WERI-Rb-1 (cell line): ENCODE measurements around the gene KREMEN2.
A peak's percentile ranks its signal among the peaks of the same experiment; 100 is the strongest.

Source experiments
- DNase-seq: peaks from one replicate; pipeline ENCODE4 v3.0.0-alpha.2; 2020
- H3K27ac ChIP-seq: fragments of 250-450 bp; sonication (Bioruptor Pico); 2 replicates; pipeline ENCODE4 v1.5.1; 2020; ENCODE audit warnings: mild to moderate bottlenecking, moderate library complexity
- H3K27me3 ChIP-seq: fragments of 250-450 bp; sonication (Bioruptor Pico); 2 replicates; pipeline ENCODE4 v1.5.1; 2021; ENCODE audit warnings: mild to moderate bottlenecking, low read depth, moderate library complexity; ENCODE audit not compliant: insufficient read depth, severe bottlenecking
- H3K36me3 ChIP-seq: fragments of 250-450 bp; sonication (Bioruptor Pico); 2 replicates; pipeline ENCODE4 v1.5.1; 2020; ENCODE audit warnings: mild to moderate bottlenecking, moderate library complexity
- H3K4me3 ChIP-seq: 2 replicates; pipeline ENCODE4 v1.5.1; 2011; ENCODE audit warnings: low read depth, mild to moderate bottlenecking, control low read depth, low read length
- H3K9me3 ChIP-seq: fragments of 250-450 bp; sonication (Bioruptor Pico); 2 replicates; pipeline ENCODE4 v1.5.1; 2021; ENCODE audit warnings: mild to moderate bottlenecking, moderate library complexity; ENCODE audit not compliant: severe bottlenecking
- TF ChIP-seq, protein P1 (sequence below): IDR thresholded peaks from 2 replicates; pipeline ENCODE4 v1.5.1; 2011; ENCODE audit warnings: low read depth, mild to moderate bottlenecking, control low read depth, inconsistent platforms, low read length

Gene KREMEN2

DNA sequence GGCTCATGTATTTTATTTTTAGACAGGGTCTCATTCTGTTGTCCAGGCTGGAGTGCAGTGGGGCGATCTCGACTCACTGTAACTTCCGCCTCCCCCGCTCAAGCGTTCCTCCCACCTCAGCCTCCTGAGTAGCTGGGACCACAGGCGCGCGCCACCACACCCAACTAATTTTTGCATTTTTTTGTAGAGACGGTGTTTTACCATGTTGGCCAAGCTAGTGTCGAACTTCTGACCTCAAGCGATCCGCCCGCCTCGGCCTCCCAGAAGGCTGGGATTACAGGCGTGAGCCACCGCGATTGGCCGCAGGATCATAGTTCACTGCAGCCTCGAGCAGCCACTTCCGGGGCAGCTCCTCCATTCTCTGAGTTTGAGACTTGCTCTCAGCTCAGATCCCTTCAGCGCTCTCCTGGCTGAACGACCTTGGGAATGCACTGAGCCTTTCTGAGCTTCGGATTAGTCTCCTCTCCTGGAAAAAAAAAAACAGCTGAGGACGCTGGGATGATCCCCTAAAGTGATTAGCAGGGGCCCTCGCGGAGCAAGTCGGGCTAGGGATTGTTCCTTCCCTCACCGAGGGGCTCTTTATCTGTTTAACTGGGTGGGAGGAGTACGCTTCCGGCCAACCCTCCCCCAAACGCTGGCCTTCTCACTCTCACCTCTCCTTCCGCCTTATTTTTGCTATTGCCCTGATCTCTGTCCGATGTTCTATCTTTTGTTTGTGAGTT lies 17.3 kb downstream of the KREMEN2 start:
- TF ChIP-seq, protein P1, sequence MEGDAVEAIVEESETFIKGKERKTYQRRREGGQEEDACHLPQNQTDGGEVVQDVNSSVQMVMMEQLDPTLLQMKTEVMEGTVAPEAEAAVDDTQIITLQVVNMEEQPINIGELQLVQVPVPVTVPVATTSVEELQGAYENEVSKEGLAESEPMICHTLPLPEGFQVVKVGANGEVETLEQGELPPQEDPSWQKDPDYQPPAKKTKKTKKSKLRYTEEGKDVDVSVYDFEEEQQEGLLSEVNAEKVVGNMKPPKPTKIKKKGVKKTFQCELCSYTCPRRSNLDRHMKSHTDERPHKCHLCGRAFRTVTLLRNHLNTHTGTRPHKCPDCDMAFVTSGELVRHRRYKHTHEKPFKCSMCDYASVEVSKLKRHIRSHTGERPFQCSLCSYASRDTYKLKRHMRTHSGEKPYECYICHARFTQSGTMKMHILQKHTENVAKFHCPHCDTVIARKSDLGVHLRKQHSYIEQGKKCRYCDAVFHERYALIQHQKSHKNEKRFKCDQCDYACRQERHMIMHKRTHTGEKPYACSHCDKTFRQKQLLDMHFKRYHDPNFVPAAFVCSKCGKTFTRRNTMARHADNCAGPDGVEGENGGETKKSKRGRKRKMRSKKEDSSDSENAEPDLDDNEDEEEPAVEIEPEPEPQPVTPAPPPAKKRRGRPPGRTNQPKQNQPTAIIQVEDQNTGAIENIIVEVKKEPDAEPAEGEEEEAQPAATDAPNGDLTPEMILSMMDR: no peak
- peak; percentile 93 for DNase-seq
- peaks cover 32% of the 10 kb centered on the region for H3K36me3 ChIP-seq
- peak overlapping the region; percentile 93 for H3K27ac ChIP-seq
- H3K27me3 ChIP-seq: no peaks in the 10 kb centered on the region
- H3K9me3 ChIP-seq: no peaks in the 10 kb centered on the region
- peak overlapping the region; percentile 90 for H3K4me3 ChIP-seq

DNA sequence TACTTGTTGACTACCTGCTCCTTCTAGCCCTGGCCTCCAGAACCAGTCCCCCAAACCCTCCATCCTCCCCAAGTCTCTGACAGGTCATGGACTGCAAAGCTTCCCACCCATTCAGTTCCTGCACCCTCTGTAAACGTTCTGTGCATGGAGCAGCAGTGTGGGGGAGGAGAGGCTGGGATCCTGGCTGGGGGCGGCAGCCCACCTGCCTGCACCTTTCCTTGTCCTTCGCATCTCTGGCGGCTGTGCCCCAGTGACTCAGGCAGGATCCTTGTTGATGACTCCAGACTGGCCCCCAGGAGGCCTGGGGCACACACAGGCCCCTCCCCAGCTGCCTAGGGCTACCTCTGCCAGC lies 17.8 kb downstream of the KREMEN2 start:
- Histone ChIP-seq H3K4me3 (peak overlapping the region; percentile 34), H3K27me3 (no peaks in the 10 kb centered on the region), H3K27ac (peak overlapping the region; percentile 81), H3K9me3 (no peaks in the 10 kb centered on the region), H3K36me3 (peaks cover 26% of the 10 kb centered on the region)
- TF ChIP-seq, protein P1: no peak
- peak; percentile 59 for DNase-seq

DNA sequence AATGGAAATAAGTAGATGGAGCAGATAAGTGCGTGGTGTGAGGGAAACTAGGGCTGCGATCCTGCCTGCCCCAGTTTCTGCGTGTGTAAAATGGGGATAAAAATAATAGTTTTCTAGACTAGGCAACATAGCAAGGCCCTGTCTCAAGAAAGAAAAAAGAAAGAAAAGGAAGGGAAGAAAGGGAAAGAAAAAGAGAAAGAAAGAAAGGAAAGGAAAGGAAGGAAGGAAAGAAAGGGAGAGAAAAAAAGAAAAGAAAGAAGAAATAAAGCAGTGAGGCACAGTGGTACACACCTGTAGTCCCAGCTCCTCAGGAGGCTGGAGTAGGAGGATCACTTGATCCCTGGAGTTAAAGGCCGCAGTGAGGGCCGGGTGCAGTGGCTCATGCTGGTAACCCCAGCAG lies 18.3 kb downstream of the KREMEN2 start:
- Histone ChIP-seq H3K27ac (peak overlapping the region; percentile 81), H3K27me3 (no peaks in the 10 kb centered on the region), H3K4me3 (no peak overlapping the region), H3K36me3 (peaks cover 21% of the 10 kb centered on the region), H3K9me3 (no peaks in the 10 kb centered on the region)
- TF ChIP-seq, protein P1: no peak
- DNase-seq: no peak

DNA sequence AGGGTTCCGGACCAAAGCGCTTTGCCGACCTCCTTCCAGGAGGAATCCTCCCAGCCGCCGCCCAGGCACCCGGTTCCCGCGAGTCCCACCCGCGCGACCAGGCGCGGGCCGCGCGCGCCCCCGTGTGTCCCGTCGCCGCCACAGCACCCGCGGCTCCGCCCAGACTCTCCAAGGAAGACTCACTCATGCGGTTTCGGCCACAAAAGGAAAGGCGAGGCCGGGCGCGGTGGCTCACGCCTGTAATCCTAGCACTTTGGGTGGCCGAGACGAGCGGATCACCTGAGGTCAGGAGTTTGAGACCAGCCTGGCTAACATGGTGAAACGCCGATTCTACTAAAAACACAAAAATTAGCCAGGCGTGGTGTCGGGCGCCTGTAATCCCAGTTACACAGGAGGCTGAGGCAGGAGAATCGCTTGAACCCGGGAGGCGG lies 19.6 kb downstream of the KREMEN2 start:
- Histone ChIP-seq H3K27ac (peak overlapping the region; percentile 65), H3K36me3 (peaks cover 9% of the 10 kb centered on the region), H3K27me3 (no peaks in the 10 kb centered on the region), H3K4me3 (no peak overlapping the region; the same call in 1 of the 2 replicates), H3K9me3 (no peaks in the 10 kb centered on the region)
- TF ChIP-seq, protein P1: peak; percentile 85
- DNase-seq: peak; percentile 86

DNA sequence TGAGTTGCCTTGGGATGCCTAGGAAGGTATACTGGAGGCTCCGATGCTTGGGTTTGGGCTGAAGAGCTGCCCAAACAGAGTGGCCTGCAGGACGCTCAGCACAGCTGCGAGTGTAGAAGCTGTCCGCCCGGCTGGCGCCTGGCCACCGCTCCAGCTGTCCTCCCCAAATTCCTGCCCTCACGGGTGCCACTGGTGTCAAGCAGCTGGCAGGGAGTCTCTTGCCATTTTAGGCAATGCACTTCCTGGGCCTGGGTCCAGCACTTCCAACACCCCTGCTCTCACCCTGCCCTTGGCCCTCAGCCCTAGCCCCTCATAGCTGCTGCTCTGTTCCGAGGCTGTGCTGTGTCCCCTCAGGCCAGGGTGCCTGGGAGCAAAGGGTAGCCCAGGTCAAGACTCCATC lies 21.4 kb downstream of the KREMEN2 start:
- Histone ChIP-seq H3K9me3 (no peaks in the 10 kb centered on the region), H3K27me3 (no peaks in the 10 kb centered on the region), H3K27ac (no peak overlapping the region), H3K4me3 (no peak overlapping the region), H3K36me3 (no peaks in the 10 kb centered on the region)
- TF ChIP-seq, protein P1: no peak
- no peak for DNase-seq

DNA sequence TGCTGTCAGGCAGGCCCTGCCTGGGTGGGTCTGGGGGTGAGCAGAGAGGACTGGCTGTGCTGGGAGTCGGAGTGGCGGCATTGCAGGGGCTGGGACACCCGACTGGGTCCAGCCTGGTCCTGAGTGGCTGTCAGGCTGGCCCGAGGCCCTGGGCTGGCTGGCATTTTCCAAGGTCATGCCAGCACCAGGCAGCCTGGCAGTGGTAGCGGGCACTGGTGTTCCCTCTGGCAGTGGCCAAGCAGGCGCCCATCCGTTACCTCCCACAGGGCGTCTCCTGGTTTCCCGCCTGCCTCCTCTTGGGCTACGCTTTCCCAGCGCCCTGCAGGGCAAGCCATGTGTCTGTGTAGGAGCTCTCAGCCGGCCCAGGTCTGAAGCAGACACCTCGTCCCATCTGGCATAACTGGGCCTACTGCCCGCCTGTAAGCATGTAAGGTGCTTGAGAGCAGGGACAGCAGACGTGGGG lies 21.8 kb downstream of the KREMEN2 start:
- TF ChIP-seq, protein P1: no peak
- H3K27ac ChIP-seq: peak overlapping the region; percentile 24; the same call in 1 of the 2 replicates
- no peak overlapping the region for H3K4me3 ChIP-seq
- no peaks in the 10 kb centered on the region for H3K9me3 ChIP-seq
- H3K36me3 ChIP-seq: no peaks in the 10 kb centered on the region
- H3K27me3 ChIP-seq: no peaks in the 10 kb centered on the region
- DNase-seq: no peak
